ENCODE results near the gene PCDHB5. TPM values are rescaled to one million over a fixed set of nuclear protein-coding genes. Genes with fewer than 3 reads are reported as not detected.
A peak's percentile ranks its signal among the peaks of the same experiment; 100 is the strongest.
"Not testable (repeated sequence)": the region's sequence is repeated elsewhere in the genome, so short reads cannot be mapped to it uniquely, and the experiment has no call there.

PCDHB5 gene
- total RNA-seq, 1 experiment from 2014 or later, result 0.07 TPM

- DNase-seq, result no peak
- H3K4me3 ChIP-seq (ENCODE audit: insufficient read depth, low read depth, low read length), result no peak overlapping the region
- H3K27me3 ChIP-seq (ENCODE audit: control insufficient read depth, insufficient read depth, low read length), result no peaks in the 10 kb centered on the region
These were observed 40.9 kb downstream of the PCDHB5 start for GRCh38 chr5:141175933-141176332.

DNA sequence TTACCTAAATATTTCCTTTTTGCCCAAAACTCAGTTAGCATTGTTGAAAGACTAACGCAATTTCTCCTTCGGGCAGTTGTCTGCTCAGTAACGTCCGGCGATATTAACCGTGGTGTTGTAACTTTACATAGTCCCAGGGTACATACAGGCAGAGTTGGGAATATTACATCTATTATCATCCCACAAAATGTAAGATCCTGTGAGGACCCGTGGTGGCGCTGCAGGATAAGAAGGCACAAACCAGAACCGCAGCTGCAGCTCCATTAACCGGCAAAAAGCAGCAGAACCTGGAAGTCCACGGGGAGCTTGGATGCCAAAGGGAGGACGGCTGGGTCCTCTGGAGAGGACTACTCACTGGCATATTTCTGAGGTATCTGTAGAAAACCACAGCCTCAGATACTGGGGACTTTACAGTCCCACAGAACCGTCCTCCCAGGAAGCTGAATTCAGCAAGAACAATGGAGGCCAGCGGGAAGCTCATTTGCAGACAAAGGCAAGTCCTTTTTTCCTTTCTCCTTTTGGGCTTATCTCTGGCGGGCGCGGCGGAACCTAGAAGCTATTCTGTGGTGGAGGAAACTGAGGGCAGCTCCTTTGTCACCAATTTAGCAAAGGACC is 42.7 kb downstream of the PCDHB5 start, which contains the start of gene PCDHB8:
Gene PCDHB8 (plus strand): TSS at position 214 of the 615 bp plus-strand sequence. CDS start 245 bp downstream, at position 459.
- not testable (repeated sequence) for H3K4me3 ChIP-seq (ENCODE audit: insufficient read depth, low read depth, low read length); H3K27me3 ChIP-seq (ENCODE audit: control insufficient read depth, insufficient read depth, low read length)
- peak; percentile 51 for DNase-seq

More at GRCh38 chr5:141175933-141176332, 40.9 kb downstream of the PCDHB5 start:
- H3K36me3 ChIP-seq (replicated peaks; ENCODE audit: control insufficient read depth, insufficient read depth, low read length), result no peaks in the 10 kb centered on the region

DNA sequence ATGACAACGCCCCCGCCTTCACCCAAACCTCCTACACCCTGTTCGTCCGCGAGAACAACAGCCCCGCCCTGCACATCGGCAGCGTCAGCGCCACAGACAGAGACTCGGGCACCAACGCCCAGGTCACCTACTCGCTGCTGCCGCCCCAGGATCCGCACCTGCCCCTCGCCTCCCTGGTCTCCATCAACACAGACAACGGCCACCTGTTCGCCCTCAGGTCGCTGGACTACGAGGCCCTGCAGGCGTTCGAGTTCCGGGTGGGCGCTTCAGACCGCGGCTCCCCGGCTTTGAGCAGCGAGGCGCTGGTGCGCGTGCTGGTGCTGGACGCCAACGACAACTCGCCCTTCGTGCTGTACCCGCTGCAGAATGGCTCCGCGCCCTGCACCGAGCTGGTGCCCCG is 44.4 kb downstream of the PCDHB5 start:
- not testable (repeated sequence) for H3K27me3 ChIP-seq (ENCODE audit: control insufficient read depth, insufficient read depth, low read length); H3K4me3 ChIP-seq (ENCODE audit: insufficient read depth, low read depth, low read length); H3K36me3 ChIP-seq (replicated peaks; ENCODE audit: control insufficient read depth, insufficient read depth, low read length); DNase-seq

More for the DNA sequence above, 42.7 kb downstream of the PCDHB5 start, which contains the start of gene PCDHB8:
- not testable (repeated sequence) for H3K36me3 ChIP-seq (replicated peaks; ENCODE audit: control insufficient read depth, insufficient read depth, low read length)

GRCh38 chr5:141179876-141180275 is 44.9 kb downstream of the PCDHB5 start:
- not testable (repeated sequence) for DNase-seq; H3K36me3 ChIP-seq (replicated peaks; ENCODE audit: control insufficient read depth, insufficient read depth, low read length); H3K27me3 ChIP-seq (ENCODE audit: control insufficient read depth, insufficient read depth, low read length)

DNA sequence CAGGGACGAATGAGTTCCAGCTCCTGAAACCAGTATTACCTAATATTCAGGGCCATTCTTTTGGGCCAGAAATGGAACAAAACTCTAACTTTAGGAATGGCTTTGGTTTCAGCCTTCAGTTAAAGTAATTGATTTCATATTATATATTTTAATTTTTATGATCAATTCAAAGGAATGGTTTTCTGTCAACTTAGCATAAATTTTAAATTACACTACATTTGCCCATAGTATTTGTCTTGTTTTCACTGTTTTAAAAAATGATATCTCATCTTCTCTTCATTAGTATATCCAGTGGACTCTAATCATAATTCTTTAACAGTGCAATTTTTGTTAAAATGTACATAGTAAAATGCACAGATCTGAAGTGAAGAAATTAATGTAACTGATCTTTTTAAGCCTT is 45.3 kb downstream of the PCDHB5 start:
- Histone ChIP-seq H3K4me3 (ENCODE audit: insufficient read depth, low read depth, low read length) (no peak overlapping the region), H3K27me3 (ENCODE audit: control insufficient read depth, insufficient read depth, low read length) (no peaks in the 10 kb centered on the region), H3K36me3 (replicated peaks; ENCODE audit: control insufficient read depth, insufficient read depth, low read length) (no peaks in the 10 kb centered on the region)
- no peak for DNase-seq

More at GRCh38 chr5:141179876-141180275, 44.9 kb downstream of the PCDHB5 start:
- not testable (repeated sequence) for H3K4me3 ChIP-seq (ENCODE audit: insufficient read depth, low read depth, low read length)

DNA sequence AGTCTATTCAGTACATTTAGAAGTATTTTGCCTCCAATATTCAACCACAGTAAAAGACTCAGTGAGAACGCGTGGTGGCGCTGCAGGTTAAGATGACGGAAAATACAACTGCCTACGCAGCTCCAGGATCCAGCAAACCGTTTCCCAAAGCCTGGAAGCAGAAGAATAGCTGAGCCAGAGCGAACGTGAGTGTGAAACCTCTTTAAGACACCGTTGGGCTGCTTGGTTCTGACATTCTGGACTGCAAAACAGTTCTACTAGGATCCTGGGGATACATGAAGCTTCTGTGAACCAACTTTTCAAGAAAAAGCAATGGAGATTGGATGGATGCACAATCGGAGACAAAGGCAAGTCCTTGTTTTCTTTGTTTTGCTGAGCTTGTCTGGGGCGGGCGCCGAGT is 47.2 kb downstream of the PCDHB5 start, which contains the start of gene PCDHB16:
Gene PCDHB16 (plus strand): TSS at position 140 of the 400 bp plus-strand sequence. CDS start 173 bp downstream, at position 313.
- DNase-seq, result peak; percentile 81
- Histone ChIP-seq H3K4me3 (ENCODE audit: insufficient read depth, low read depth, low read length) (no peak within 1 kb of the TSS), H3K27me3 (ENCODE audit: control insufficient read depth, insufficient read depth, low read length) (no peaks in the 10 kb centered on the region), H3K36me3 (replicated peaks; ENCODE audit: control insufficient read depth, insufficient read depth, low read length) (no peaks in the 10 kb centered on the region)

- not testable (repeated sequence) for H3K27me3 ChIP-seq (ENCODE audit: control insufficient read depth, insufficient read depth, low read length); H3K36me3 ChIP-seq (replicated peaks; ENCODE audit: control insufficient read depth, insufficient read depth, low read length); H3K4me3 ChIP-seq (ENCODE audit: insufficient read depth, low read depth, low read length); DNase-seq
These were observed 49.3 kb downstream of the PCDHB5 start for GRCh38 chr5:141184117-141184855.

GRCh38 chr5:141186897-141187512 is 52.0 kb downstream of the PCDHB5 start, which contains the start of gene PCDHB9:
Gene PCDHB9, plus strand, starts transcription at chr5:141187161. Its CDS starts 158 bp downstream, at chr5:141187319.
- H3K4me3 ChIP-seq (ENCODE audit: insufficient read depth, low read depth, low read length), result no peak within 1 kb of the TSS
- peak; percentile 79 for DNase-seq

More at GRCh38 chr5:141186897-141187512, 52.0 kb downstream of the PCDHB5 start, which contains the start of gene PCDHB9:
- no peaks in the 10 kb centered on the region for H3K36me3 ChIP-seq (replicated peaks; ENCODE audit: control insufficient read depth, insufficient read depth, low read length)
- H3K27me3 ChIP-seq (ENCODE audit: control insufficient read depth, insufficient read depth, low read length), result no peaks in the 10 kb centered on the region

Other genes starting within 250 kb of the PCDHB5 start
- gene PCDHAC1, start 208.9 kb upstream of the PCDHB5 start, total RNA-seq (2014; rRNA removed; shearing (Covaris generic)), result 10.3 and 17.3 TPM in 2 replicates
- 21.2 and 24.2 TPM in 2 replicates for gene PCDHAC2, start 168.7 kb upstream of the PCDHB5 start, total RNA-seq (2014; rRNA removed; shearing (Covaris generic))
- 0.10 and 0.30 TPM in 2 replicates for gene PCDHB1, start 83.8 kb upstream of the PCDHB5 start, total RNA-seq (2014; rRNA removed; shearing (Covaris generic))
- gene PCDHB2, start 40.6 kb upstream of the PCDHB5 start, total RNA-seq (2014; rRNA removed; shearing (Covaris generic)), result 0.69 and 1.9 TPM in 2 replicates
- gene PCDHB3, start 34.7 kb upstream of the PCDHB5 start, total RNA-seq (2014; rRNA removed; shearing (Covaris generic)), result 0.21 and 0.26 TPM in 2 replicates
- 0.35 and 0.41 TPM in 2 replicates for gene PCDHB4, start 13.4 kb upstream of the PCDHB5 start, total RNA-seq (2014; rRNA removed; shearing (Covaris generic))
- gene PCDHB6, start 14.9 kb downstream of the PCDHB5 start, total RNA-seq (2014; rRNA removed; shearing (Covaris generic)), result not detected in 2 replicates
- gene PCDHB7, start 37.4 kb downstream of the PCDHB5 start, total RNA-seq (2014; rRNA removed; shearing (Covaris generic)), result 0.03 TPM in 1 of 2 replicates, not detected in the other
- not detected in 2 replicates for gene PCDHB8, start 42.6 kb downstream of the PCDHB5 start, total RNA-seq (2014; rRNA removed; shearing (Covaris generic))
- gene PCDHB16, start 47.2 kb downstream of the PCDHB5 start, total RNA-seq (2014; rRNA removed; shearing (Covaris generic)), result 0.03 and 0.07 TPM in 2 replicates
- not detected in 2 replicates for gene PCDHB9, start 52.0 kb downstream of the PCDHB5 start, total RNA-seq (2014; rRNA removed; shearing (Covaris generic))
- gene PCDHB10, start 57.1 kb downstream of the PCDHB5 start, total RNA-seq (2014; rRNA removed; shearing (Covaris generic)), result 0.03 and 0.33 TPM in 2 replicates
- 0.03 and 0.18 TPM in 2 replicates for gene PCDHB11, start 64.4 kb downstream of the PCDHB5 start, total RNA-seq (2014; rRNA removed; shearing (Covaris generic))
- gene PCDHB12, start 73.5 kb downstream of the PCDHB5 start, total RNA-seq (2014; rRNA removed; shearing (Covaris generic)), result not detected in 2 replicates
- gene PCDHB13, start 78.7 kb downstream of the PCDHB5 start, total RNA-seq (2014; rRNA removed; shearing (Covaris generic)), result 0.03 TPM in 1 of 2 replicates, not detected in the other
- gene PCDHB14, start 88.1 kb downstream of the PCDHB5 start, total RNA-seq (2014; rRNA removed; shearing (Covaris generic)), result 0.10 and 0.26 TPM in 2 replicates
- gene PCDHB15, start 110.2 kb downstream of the PCDHB5 start, total RNA-seq (2014; rRNA removed; shearing (Covaris generic)), result not detected in 2 replicates
- gene SLC25A2, start 168.8 kb downstream of the PCDHB5 start, total RNA-seq (2014; rRNA removed; shearing (Covaris generic)), result 0.14 TPM in 1 of 2 replicates, not detected in the other
- 39.5 and 41.8 TPM in 2 replicates for gene TAF7, start 185.6 kb downstream of the PCDHB5 start, total RNA-seq (2014; rRNA removed; shearing (Covaris generic))
- gene PCDHGA1, start 195.3 kb downstream of the PCDHB5 start, total RNA-seq (2014; rRNA removed; shearing (Covaris generic)), result not detected in 2 replicates
- gene PCDHGA2, start 203.6 kb downstream of the PCDHB5 start, total RNA-seq (2014; rRNA removed; shearing (Covaris generic)), result not detected in 2 replicates
- gene PCDHGA3, start 208.6 kb downstream of the PCDHB5 start, total RNA-seq (2014; rRNA removed; shearing (Covaris generic)), result 0.14 TPM in 1 of 2 replicates, not detected in the other
- gene PCDHGB1, start 214.9 kb downstream of the PCDHB5 start, total RNA-seq (2014; rRNA removed; shearing (Covaris generic)), result not detected in 2 replicates
- 0.03 TPM in 1 of 2 replicates, not detected in the other for gene PCDHGA4, start 219.8 kb downstream of the PCDHB5 start, total RNA-seq (2014; rRNA removed; shearing (Covaris generic))
- gene PCDHGB2, start 224.8 kb downstream of the PCDHB5 start, total RNA-seq (2014; rRNA removed; shearing (Covaris generic)), result 0.03 TPM in 1 of 2 replicates, not detected in the other
- not detected in 2 replicates for gene PCDHGA5, start 229.0 kb downstream of the PCDHB5 start, total RNA-seq (2014; rRNA removed; shearing (Covaris generic))
- gene PCDHGB3, start 235.0 kb downstream of the PCDHB5 start, total RNA-seq (2014; rRNA removed; shearing (Covaris generic)), result 0.26 TPM in 1 of 2 replicates, not detected in the other
- gene PCDHGA6, start 238.7 kb downstream of the PCDHB5 start, total RNA-seq (2014; rRNA removed; shearing (Covaris generic)), result 0.04 TPM in 1 of 2 replicates, not detected in the other
- gene PCDHGA7, start 247.5 kb downstream of the PCDHB5 start, total RNA-seq (2014; rRNA removed; shearing (Covaris generic)), result not detected in 2 replicates